Keratinocyte (primary cell): ENCODE measurements around the gene UCP2. TPM values are rescaled to one million over a fixed set of nuclear protein-coding genes. Genes with fewer than 3 reads are reported as not detected.

Experiments used
- DNase-seq: peaks from one replicate; pipeline ENCODE4 v3.0.0-alpha.2; 2011; ENCODE audit warnings: low read depth, missing footprints, low spot score
- FAIRE-seq: peaks from 2 replicates; lab custom pipeline; 2011; peaks lifted over from hg19 to GRCh38; lab: Jason Lieb, UNC
- H2AFZ ChIP-seq: 2 replicates; pipeline ENCODE4 v1.6.0; 2012; ENCODE audit warnings: low read length, control low read depth, inconsistent platforms; ENCODE audit not compliant: control insufficient read depth
- H3K27ac ChIP-seq: 2 replicates; pipeline ENCODE4 v1.5.1; 2011; ENCODE audit warnings: low read length; ENCODE audit not compliant: control insufficient read depth, insufficient read depth
- H3K27me3 ChIP-seq: 3 replicates; pipeline ENCODE4 v1.6.0; 2011; ENCODE audit warnings: low read length; ENCODE audit not compliant: control insufficient read depth, insufficient read depth; ENCODE audit errors: extremely low read depth
- H3K36me3 ChIP-seq, 2 experiments: 2 replicates in 1 of 2; 3 replicates in 1 of 2; pipeline ENCODE4 v1.5.1; 2011; ENCODE audit warnings: low read length in 2 of 2, mild to moderate bottlenecking in 1 of 2; ENCODE audit not compliant: control insufficient read depth in 2 of 2, insufficient read depth in 2 of 2; ENCODE audit errors: extremely low read depth in 1 of 2
- H3K4me1 ChIP-seq: 3 replicates; pipeline ENCODE4 v1.5.1; 2011; ENCODE audit warnings: low read length; ENCODE audit not compliant: control insufficient read depth, insufficient read depth; ENCODE audit errors: extremely low read depth
- H3K4me2 ChIP-seq: 3 replicates; pipeline ENCODE4 v1.6.0; 2011; ENCODE audit warnings: low read depth, low read length; ENCODE audit not compliant: control insufficient read depth, insufficient read depth; ENCODE audit errors: extremely low read depth
- H3K4me3 ChIP-seq, 3 experiments: fragments of 200-600 bp in 1 of 3; sonication (generic) in 1 of 3; 2 replicates in 2 of 3; 3 replicates in 1 of 3; pipeline ENCODE4 v1.5.1; 2011 to 2016; ENCODE audit warnings: low read length in 3 of 3, mild to moderate bottlenecking in 3 of 3, control low read depth in 2 of 3, inconsistent platforms in 1 of 3, low read depth in 1 of 3, mixed read lengths in 1 of 3, mixed run types in 1 of 3, moderate library complexity in 1 of 3; ENCODE audit not compliant: control insufficient read depth in 2 of 3, insufficient read depth in 2 of 3; ENCODE audit errors: extremely low read depth in 1 of 3
- H3K79me2 ChIP-seq: 2 replicates; pipeline ENCODE4 v1.6.0; 2012; ENCODE audit warnings: low read length; ENCODE audit not compliant: control insufficient read depth, insufficient read depth
- H3K9ac ChIP-seq: 3 replicates; pipeline ENCODE4 v1.6.0; 2011; ENCODE audit warnings: low read length; ENCODE audit not compliant: control insufficient read depth, insufficient read depth; ENCODE audit errors: extremely low read depth
- H3K9me1 ChIP-seq: 3 replicates; pipeline ENCODE4 v1.6.0; 2011; ENCODE audit warnings: low read length; ENCODE audit not compliant: control insufficient read depth, insufficient read depth; ENCODE audit errors: extremely low read depth
- H3K9me3 ChIP-seq: 2 replicates; pipeline ENCODE4 v1.5.1; 2012; ENCODE audit warnings: low read depth, low read length; ENCODE audit not compliant: control insufficient read depth
- H4K20me1 ChIP-seq: 3 replicates; pipeline ENCODE4 v1.6.0; 2011; ENCODE audit warnings: low read length; ENCODE audit not compliant: control insufficient read depth, insufficient read depth; ENCODE audit errors: extremely low read depth
- EZH2 ChIP-seq: IDR thresholded peaks from one replicate; pipeline ENCODE4 v1.6.1; 2012; ENCODE audit warnings: inconsistent platforms, mild to moderate bottlenecking, low read length, moderate library complexity
- dilution Hi-C: fragments of 300-500 bp; cut with MboI; formaldehyde crosslinking; loops from one replicate; pipeline ENCODE4 v1.7.0; 2020; ENCODE audit warnings: low sequenced_read_pairs; ENCODE audit not compliant: extremely low pct_ligation_motif_present
- polyA plus RNA-seq, 5 experiments: library from polyadenylated mRNA; depleted of rRNA in 3 of 5; stranded (reverse) in 3 of 5; stranded (forward) in 1 of 5; unstranded in 1 of 5; fragments of >200 nt; gene quantifications; 1 replicate in 1 of 5; 2 replicates in 3 of 5; 3 replicates in 1 of 5; pipeline versions ENCODE4 v1.2.1 to v1.2.3, GENCODE V29; 2011 to 2012; ENCODE audit warnings: missing spikeins in 2 of 5, low read depth in 1 of 5, low replicate concordance in 1 of 5
- TF ChIP-seq, protein P1 (sequence below), 3 experiments: IDR thresholded peaks in 1 of 3; conservative IDR thresholded peaks in 1 of 3; optimal IDR thresholded peaks in 1 of 3; 2 replicates in 2 of 3; 3 replicates in 1 of 3; pipeline versions ENCODE3 to v1.5.1; 2011; ENCODE audit warnings: low read length in 3 of 3, mild to moderate bottlenecking in 3 of 3, moderate library complexity in 2 of 3, control low read depth in 1 of 3, inconsistent platforms in 1 of 3; ENCODE audit not compliant: insufficient read depth in 2 of 3; ENCODE audit errors: extremely low read depth in 1 of 3

Gene UCP2
- polyA plus RNA-seq, 1 donor (not counting 4 experiments of a cell fraction or from before 2014, with no cell fraction given), result 1.1 TPM

DNA sequence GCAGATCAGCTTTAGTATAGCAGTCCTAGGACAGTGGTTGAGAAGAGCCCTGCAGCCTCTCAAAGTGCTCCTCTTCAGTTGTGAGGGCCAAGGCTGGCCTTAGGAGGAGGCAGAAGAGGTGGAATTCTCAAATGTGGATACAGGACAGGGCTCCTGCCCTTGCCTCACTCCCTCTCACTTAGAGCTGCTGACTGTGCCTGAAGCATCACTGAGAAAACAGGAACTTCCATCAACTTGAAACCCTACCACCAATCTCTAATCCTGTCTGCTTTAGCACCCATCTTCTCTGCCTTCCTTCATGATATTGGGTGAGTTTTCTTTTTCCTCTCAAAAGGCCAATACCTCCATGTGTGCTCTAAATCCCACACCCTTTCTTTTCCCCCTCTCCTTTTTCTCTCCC lies 40.6 kb upstream of the UCP2 start:
- H3K9me1 ChIP-seq, result no peaks in the 10 kb centered on the region
- H3K9me3 ChIP-seq, result no peaks in the 10 kb centered on the region
- FAIRE-seq (no peak), DNase-seq (no peak)
- peaks cover 17% of the 10 kb centered on the region for H3K4me1 ChIP-seq
- H2AFZ ChIP-seq, result no peak overlapping the region
- no peaks in the 10 kb centered on the region for H3K79me2 ChIP-seq
- H3K4me2 ChIP-seq, result no peak overlapping the region
- TF ChIP-seq, protein P1, sequence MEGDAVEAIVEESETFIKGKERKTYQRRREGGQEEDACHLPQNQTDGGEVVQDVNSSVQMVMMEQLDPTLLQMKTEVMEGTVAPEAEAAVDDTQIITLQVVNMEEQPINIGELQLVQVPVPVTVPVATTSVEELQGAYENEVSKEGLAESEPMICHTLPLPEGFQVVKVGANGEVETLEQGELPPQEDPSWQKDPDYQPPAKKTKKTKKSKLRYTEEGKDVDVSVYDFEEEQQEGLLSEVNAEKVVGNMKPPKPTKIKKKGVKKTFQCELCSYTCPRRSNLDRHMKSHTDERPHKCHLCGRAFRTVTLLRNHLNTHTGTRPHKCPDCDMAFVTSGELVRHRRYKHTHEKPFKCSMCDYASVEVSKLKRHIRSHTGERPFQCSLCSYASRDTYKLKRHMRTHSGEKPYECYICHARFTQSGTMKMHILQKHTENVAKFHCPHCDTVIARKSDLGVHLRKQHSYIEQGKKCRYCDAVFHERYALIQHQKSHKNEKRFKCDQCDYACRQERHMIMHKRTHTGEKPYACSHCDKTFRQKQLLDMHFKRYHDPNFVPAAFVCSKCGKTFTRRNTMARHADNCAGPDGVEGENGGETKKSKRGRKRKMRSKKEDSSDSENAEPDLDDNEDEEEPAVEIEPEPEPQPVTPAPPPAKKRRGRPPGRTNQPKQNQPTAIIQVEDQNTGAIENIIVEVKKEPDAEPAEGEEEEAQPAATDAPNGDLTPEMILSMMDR (optimal IDR thresholded peaks at IDR 0.05 in 1 of 3, IDR thresholded peaks at IDR 0.05 in 1 of 3, conservative IDR thresholded peaks at IDR 0.05 in 1 of 3; ENCODE audit: extremely low read depth in 1 of 3, insufficient read depth in 2 of 3, low read length in 3 of 3), result no peak
- TF ChIP-seq EZH2, result no peak
- H3K27me3 ChIP-seq, result no peaks in the 10 kb centered on the region
- dilution Hi-C loops, result no loop called here
- H3K36me3 ChIP-seq, result peaks cover 0 to 4% of the 10 kb centered on the region in 2 experiments
- H4K20me1 ChIP-seq, result peaks cover 2% of the 10 kb centered on the region
- H3K27ac ChIP-seq, result no peak overlapping the region
- H3K9ac ChIP-seq, result no peak overlapping the region
- no peak overlapping the region for H3K4me3 ChIP-seq

DNA sequence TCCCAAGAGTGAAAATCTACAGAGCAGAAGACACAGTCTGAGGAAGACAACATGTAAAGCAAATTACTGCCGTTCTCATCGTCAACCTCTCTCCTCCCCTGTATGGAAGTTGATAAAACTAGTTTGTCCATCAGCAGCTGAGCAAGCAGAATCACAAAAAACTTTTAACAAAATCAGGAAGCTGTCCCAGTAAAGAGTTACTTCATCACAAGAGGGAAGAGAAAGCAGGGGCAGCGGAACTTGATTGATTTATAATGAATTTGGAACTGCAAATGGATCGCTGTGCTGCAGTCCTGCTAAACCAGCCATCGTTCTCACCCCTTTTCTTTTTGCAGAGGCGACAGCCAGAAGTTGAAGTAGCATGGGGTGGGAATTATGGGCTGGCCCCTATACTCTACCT lies 39.9 kb upstream of the UCP2 start:
- Histone ChIP-seq H3K9me3 (no peaks in the 10 kb centered on the region), H3K4me2 (no peak overlapping the region), H2AFZ (no peak overlapping the region), H3K9me1 (no peaks in the 10 kb centered on the region), H3K36me3 (peaks cover 0 to 3% of the 10 kb centered on the region in 2 experiments), H3K79me2 (no peaks in the 10 kb centered on the region), H3K4me1 (peaks cover 17% of the 10 kb centered on the region), H3K9ac (no peak overlapping the region), H3K4me3 (no peak overlapping the region), H3K27ac (no peak overlapping the region), H3K27me3 (no peaks in the 10 kb centered on the region), H4K20me1 (peaks cover 2% of the 10 kb centered on the region)
- dilution Hi-C loops, result no loop called here
- no peak for TF ChIP-seq EZH2
- TF ChIP-seq, protein P1 (optimal IDR thresholded peaks at IDR 0.05 in 1 of 3, IDR thresholded peaks at IDR 0.05 in 1 of 3, conservative IDR thresholded peaks at IDR 0.05 in 1 of 3; ENCODE audit: extremely low read depth in 1 of 3, insufficient read depth in 2 of 3, low read length in 3 of 3), result no peak
- FAIRE-seq (no peak), DNase-seq (no peak)
